GM19467 (cell line): Measurements from ENCODE around the gene ARHGEF28.

ENCODE experiments used
- ATAC-seq: cut with Tn5 transposase; IDR thresholded peaks from one replicate; pipeline ENCODE4 v1.9.1; 2021; ENCODE audit warnings: mild to moderate bottlenecking, moderate library complexity; ENCODE audit not compliant: unreplicated experiment

ARHGEF28 gene

DNA sequence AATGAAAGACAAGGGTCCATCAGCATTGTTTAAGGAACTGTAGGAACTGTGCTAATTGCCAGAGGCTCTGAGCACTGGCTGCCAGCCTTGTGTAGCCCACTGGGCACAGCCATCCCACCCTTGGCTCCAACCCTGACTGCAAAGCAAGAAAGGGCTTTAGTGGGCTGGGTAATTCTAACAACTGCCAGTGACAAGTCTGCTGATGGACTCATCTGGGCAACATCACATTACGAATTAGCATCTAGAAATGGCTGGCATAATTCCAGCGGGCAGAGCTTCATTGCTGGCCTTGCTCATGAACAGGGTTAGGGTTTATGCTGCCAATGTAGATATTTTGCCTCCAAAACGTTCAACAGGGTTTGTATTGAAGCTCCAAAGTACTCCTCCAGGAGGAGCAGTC lies 326.9 kb downstream of the ARHGEF28 start:
- no peak for ATAC-seq

DNA sequence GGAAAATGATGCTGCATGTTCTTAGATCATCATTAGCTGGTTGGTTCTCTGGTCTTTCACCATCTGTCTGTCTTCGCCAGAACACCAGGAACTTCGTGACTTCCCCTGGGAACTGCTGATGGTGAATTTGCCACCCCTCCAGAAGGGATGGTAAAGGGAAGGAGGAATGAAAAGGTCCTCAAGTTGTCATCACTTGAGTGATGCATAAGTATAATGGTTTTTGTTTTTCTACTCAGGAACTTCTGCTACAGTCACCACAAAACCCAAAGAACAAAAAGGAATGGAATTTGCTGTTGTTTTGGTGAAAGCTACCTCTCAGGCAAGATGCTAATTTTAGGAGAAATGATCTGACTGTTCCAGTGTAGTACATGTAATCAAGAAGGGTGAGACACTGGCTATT lies 328.4 kb downstream of the ARHGEF28 start:
- no peak for ATAC-seq

DNA sequence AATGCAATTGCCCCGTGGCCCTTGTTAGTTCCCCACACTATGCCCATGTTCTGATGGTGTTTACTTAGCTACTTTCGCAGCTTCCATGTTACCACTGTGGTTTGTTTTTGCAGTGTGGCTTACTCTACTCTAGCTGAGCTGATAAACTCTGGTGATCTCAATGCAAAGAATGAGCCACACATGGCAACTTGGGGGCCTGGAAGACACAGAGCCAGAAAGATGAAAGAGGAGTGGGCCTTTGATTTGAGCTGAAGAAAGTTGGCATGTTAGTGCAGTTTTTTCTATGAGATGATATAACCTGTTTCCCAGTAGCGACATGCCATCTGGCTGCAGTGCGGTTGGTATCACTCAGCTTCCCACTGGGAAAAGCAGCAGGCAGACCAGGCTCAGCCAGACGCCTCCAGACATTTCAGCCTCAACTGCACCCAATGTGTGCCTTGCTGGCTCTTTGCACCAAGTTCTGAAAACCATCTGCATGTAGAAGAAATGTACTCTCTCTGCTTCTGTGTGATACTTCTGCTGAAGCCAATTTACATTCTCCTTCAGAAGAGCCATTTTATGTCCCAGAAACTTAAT lies 329.4 kb downstream of the ARHGEF28 start:
- no peak for ATAC-seq

DNA sequence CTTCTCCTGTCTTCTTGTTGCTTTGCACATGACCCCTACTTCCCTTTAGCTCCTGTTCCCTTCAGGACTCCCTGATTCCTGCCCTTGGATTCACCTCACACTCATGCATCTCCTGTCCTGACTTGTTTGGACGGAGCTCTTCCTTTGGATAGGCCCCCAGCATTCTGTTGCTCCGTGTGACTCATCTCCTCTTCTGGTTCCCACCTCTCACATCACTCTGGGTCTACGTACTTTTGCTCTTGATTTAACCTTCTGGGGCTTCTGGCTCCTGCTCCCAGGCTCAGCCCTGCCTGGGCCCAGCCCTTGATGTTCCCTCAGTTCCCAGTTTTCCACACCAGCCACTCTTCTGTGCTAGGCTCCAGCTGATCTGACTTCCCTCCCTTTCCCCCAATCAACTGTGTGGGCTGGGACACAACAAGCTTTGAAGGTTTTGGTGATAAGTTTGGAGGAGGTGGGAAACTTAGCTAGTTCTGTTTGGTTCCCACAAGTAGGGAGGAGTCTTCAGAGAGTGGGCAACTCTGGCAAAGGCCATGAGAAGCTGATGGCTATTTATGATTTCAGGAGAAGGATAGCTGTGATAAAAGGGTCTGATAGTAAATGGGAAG lies 331.5 kb downstream of the ARHGEF28 start:
- ATAC-seq: no peak

DNA sequence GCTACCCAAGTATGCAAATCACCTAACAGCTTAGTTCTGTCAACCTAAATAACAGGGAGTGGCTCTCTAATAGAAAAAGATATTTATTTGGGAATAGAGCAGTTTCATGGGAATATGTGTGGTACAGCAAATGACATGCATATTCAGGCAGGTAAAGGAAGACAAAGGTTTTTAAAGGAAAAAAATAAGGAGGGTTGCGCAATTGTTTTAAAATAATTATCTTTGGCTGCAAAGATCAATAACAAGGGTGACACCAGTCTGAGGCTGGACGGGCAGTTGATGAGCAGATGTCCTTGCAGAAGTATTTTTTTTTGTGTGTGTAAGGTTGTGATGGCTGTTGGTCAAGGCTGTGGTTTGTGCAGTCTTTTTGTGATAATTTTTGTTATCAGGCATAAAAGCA lies 332.0 kb downstream of the ARHGEF28 start:
- ATAC-seq: no peak

DNA sequence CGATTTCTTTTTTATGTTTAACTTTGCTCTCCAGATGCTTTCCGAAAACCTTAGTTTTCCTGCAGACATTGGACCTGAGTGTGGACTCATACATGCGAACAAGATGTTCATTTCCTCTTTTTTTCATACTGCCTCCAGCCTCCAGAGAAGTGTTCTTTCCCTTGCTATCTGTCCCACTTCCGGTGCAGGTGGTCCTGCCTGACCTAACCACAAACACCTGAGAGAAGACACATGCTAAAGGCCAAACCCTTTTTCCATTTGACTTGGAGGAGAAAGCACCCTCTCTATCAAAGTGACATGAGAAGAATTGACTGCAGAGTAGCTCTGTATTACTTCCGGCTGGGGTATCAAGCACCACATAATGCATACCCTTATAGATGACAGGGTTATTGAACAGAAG lies 334.0 kb downstream of the ARHGEF28 start:
- no peak for ATAC-seq

DNA sequence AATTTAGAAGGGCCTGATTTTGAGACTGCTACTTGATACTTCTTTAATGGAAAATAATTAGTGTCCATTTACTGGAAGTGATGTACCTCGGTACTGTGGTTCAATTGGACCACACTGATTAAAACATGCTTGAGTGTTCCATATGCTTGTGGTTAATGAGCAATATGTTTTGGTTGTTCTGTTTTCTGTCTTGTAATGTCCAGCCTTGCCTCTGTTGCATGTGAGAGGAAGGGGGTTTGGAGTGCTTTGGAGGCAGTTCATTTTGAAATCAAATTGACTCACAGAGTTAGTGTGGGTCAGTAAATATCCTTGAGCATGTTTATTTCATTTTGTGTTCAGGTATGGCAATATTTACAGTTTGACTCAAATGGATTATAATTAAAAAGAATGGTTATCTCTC lies 334.4 kb downstream of the ARHGEF28 start:
- ATAC-seq: no peak

DNA sequence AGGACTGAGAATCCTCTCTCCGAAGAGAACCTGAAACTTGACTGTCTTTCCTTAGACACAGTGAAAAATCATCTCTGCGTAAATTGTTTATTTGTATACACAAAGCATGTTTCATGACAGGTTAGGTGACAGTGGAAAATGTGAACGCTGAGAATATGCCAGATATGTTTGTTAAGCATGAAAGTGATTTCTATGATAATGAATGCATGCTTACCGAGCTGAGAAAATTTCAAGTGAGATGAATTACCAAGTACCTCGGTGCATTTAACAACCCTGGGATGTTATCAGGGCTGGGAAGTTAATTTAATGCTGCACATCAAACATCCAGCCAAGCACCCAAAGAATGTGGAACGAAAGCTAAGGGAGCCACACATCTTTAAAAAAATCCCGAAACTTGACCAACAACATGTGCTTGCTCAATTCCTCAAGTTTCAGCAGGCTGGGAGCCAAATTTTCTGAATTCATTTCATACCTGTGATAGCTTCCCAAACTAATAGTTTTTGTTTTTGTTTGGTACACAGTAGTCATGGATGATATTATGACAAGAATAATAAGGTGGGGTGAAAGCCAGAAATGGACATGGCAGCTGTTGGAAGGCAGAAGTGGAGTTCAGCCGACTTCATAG lies 336.9 kb downstream of the ARHGEF28 start:
- no peak for ATAC-seq

DNA sequence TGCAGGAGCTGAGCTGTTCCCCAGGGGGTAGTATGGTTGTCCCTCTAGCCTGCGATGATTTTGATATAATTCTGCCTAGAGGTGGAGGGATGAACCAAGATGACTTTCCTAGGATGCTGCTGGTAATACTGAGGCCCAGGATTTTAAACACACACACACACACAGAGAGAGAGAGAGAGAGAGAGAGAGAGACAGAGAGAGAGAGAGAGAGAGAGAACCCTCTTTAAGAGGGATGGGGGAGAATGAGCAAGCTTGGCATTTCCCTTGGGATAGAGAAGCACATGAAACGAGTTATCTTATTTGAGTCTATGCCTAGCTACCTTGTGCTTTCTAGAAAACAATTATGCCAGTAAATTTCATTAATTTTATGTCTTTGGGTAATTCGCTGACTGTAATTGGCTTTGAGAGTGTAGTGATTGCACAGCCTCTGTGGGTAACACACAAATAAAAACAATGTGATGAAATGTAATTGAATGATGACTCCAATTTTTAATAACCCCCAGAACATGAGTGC lies 338.4 kb downstream of the ARHGEF28 start:
- no peak for ATAC-seq

DNA sequence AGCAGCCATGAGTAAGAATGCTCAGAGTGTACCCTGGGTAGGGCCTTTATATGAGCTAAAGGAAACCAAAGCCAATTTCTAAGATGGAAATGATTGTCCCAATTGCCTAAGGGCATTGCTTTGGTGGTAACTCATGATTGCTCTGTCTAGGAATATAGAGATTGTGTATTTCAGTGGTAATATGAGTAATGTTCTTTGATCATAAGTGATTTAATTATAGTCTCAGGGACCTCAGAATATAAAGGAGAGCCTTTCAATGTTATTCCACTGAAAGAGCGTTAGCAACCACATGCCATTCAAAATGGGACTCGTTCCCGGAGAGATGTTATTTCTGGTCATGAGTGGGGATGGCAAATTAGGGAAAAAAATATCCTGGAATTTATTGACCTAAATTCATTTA lies 340.5 kb downstream of the ARHGEF28 start:
- no peak for ATAC-seq

DNA sequence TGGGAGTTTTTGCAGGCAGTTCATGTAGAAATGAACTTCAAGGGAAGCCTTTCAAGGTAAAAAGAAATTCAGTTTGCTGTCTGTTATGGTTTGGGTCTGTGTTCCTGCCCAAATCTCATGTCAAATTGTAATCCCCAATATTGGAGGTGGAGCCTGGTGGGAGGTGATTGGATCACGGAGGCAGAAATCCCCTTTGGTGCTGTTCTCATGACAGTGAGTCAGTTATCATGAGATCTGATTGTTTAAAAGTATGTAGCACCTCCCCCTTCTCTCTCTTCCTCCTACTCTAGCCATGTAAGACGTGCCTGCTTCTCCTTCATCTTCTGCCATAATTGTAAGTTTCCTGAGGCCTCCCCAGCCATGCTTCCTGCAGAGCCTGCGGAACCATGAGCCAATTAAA lies 341.4 kb downstream of the ARHGEF28 start:
- no peak for ATAC-seq

DNA sequence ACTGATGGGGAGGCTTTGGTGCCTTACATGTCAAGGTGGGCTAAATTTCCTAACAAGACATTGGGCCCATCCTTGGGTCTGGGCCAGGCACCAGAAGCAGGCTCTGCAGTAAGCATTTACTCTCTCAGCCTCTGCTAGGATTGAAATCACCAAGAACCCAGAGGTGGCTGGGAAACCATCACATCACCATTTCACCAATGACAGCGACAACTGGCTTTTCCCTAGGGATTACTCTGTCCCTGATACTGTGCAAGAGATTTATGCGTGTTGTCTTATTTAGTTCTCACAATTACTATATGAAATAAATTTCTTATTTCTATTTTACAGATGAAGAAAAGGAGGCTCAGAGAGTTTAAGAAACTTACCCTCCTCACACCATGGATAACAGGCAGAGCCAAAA lies 342.2 kb downstream of the ARHGEF28 start:
- no peak for ATAC-seq

DNA sequence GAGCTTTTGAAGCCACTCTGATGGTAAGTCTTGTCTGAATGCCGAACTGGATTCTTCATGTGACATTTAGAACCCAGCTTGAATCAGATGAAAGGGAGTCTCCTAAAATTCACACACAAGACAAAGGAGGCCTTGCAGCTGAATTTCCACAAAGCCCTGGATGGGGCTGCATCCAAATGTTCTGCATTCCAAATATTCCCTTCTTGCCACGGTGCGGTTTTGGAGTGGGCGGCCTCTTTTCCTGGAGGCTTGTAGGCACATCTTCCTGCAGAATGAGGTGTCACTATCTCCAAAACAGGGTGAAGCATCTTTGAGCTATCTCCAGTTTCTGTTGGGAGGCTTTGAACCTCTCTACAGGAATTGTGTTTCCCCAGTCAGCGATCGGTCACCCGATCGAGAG lies 342.7 kb downstream of the ARHGEF28 start:
- no peak for ATAC-seq

DNA sequence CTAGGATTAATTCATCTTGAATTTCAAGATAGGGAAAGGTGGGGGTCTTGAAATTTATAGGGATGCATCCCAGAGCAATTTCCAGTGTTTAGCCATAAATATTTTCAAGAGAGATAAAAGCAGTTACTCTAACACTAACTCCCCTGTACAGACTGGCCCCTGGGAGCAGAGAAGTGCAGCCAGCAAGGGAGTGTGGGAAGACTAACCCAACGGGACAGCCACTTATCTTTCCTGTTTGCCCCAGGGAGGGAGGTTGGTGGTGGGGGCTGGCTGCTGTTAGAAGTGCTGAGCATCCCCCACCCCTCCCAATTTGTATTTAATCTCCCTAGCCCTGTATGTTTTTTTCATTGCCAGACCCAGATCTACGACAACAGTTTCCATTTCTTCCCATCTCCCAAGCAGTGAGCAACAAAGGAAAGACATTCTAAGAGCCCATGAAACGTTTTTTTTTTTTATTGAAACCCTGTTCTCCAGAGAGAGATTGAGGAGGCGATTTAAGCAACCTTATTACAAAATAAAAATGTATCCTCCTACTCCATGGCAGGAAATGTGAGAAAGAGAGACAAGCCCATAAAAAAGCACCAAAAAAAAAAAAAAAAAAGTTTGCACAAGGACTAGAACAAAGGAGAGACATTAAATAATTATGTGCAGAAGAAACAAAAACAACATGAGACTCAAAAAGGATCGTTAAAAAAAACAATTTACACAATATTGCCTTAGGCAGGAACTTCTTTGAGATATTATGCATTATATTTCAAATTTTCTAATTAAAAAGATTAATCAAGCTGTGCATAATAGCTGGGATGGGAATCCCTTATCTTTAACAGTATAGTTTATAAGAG lies 343.4 kb downstream of the ARHGEF28 start:
- ATAC-seq: no peak

DNA sequence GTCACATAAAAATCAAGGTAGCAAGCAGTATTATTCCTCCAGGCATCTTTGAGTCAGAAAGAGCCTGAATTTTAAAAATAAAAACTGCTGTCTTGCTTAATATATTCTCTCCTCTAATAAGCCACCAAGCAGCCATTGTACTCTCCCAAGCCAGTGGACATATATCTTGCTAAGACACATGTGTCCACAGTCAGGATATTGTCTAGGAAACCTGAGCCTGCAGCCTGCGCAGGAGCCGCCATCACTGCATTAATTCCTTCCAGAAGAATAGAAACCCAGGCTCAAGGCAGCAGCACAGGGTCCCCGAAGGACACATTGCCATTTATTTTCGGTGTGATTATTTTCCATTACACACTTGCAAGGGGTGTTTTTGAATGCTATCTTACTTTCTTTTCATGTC lies 345.3 kb downstream of the ARHGEF28 start:
- no peak for ATAC-seq

DNA sequence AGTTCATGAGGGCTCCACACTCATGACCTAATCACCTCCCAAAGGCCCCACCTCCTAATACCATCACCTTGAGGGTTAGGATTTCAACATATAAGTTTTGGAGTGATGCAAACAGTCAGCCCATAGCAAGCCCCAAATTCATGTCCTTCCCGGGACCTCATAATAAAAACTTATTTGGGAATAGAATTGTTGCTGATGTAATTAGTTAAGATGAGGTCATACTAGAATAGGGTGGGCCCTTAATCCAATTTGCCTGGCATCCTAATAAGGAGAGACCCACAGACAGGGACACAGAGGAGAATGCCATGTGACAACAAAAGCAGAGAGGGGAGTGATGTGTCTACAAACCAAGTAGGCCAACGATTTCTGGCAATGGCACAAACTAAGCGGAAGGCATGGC lies 347.1 kb downstream of the ARHGEF28 start:
- no peak for ATAC-seq

DNA sequence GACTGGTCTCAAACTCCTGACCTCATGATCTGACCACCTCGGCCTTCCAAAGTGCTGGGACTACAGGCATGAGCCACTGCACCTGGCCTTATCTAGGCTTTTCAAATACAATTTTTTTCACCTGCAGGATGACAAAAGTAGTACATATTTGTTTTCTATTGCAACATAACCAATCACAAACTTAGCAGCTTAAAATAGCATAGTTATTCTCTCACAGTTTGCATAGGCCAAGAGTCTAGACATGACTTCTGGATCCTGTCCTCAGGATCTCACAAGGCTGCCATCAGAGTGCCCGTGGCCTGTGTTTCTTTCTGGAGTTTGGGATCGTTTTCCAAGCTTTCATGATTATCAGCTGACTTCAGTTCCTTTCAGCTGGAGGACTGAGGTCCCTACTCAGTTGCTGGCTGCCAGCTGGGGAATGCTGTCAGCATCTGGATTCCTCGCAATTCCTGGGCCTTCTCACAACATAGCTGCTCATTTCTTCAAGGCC lies 348.9 kb downstream of the ARHGEF28 start:
- ATAC-seq: no peak

DNA sequence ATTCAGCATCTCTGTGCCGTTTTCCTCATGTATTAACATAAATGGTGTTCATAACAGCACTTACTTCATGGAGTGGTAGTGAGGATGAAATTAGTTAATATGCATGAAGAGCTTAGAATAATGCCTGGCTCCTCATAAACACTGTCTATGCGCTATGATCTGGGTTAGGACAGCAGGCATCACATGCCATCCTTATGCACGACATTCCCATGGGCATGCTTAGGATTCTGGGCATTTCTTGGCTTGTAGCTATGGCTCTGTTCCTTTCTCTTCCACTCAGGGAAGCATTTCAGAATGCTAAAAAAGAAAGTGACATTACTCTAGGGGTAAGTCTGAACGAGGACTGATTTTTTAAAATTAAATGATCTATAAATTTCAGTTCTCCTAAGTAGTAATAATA lies 349.8 kb downstream of the ARHGEF28 start:
- ATAC-seq: no peak

DNA sequence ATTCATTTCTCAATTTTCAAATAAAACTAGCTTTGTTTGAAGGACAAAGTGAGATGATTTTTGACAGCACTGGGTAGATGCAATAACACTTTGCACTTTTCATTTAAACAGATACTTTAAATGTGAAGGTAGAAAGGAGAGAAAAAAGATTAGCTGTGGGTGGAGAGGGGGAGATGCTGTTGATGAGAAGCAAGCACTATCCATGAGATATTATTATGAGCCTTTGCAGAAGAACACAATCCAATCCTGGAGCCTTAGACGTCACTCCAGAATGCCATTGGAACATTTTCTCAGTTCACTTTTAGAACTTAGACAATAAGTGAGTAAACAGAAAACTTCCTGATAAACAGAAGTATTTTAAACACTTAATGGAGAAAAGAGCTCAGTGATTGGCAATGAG lies 351.1 kb downstream of the ARHGEF28 start:
- no peak for ATAC-seq

DNA sequence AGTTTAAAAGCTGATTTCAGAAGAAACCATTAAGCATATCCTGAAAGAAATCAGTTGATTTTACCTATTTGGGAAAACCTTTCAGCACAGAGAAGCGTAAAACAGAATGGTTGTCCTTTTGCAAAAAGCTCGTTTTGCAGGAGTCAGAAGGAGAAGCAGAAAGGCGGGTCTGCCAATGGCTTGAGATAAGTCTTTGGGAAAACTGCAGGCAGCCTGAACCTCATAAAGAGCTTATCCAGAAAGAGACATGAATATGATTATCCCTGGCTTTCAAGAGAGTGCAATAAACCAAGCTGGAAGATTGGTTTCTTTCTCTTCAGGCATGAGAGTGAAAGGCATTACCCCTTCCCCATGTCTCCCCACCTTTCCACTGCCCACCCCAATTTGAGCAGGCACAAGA lies 353.3 kb downstream of the ARHGEF28 start:
- no peak for ATAC-seq

DNA sequence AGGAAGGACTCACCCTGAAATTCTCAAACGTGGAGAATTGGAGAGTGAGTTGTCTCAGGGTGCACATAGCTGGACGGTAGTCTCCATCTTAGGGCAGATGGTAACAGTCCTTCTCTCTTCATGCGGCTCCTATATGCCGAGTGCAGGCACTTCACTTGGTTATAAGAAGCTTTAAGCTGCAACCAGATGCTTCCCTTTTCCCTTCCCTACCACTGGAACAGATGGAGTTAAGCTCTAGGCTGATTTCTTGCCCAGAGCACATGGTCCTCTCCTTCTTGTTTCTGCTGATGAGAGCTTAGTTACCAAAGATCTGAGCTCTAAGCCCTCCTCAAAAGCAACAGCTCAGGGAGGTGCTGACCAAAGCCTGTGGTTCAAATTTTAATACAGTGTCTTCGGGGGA lies 355.7 kb downstream of the ARHGEF28 start:
- ATAC-seq: no peak

DNA sequence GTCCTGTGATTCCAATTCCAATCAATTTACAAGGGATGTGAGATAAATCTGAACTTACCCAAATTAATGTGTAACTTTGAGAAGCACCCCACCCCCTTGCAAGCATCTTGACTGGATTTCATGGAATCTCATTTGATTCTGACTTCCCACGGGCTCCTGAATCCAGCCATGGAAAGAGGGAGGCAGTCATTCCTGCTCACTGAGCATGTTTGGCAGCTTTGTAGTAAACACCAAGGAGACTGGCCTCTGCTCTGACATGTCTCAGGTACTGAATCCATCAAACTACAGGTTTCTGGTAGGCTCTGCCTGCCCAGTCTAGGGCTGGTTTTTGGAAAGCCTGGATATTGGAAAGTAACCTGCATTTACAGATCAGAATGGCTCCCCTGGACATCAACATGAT lies 357.6 kb downstream of the ARHGEF28 start:
- ATAC-seq: no peak
